ENCODE measurements around the gene ATP5IF1. TPM values are rescaled to one million over a fixed set of nuclear protein-coding genes. Genes with fewer than 3 reads are reported as not detected.

Gene ATP5IF1
- total and polyA plus RNA-seq, 9 of the 15 experiments (the other 6 are each of a cell fraction or from before 2014, with no cell fraction given), result 292 to 1,422 (median 388) TPM

GRCh38 chr1:28232558-28233263 is 3.2 kb upstream of the ATP5IF1 start, which contains the start of gene DNAJC8 (continued):
- TF ChIP-seq ARID2 (IDR thresholded peaks at IDR 0.05) (0 out of 2 replicates have a peak, but pooled peaks have one; percentile 1), L3MBTL2 (IDR thresholded peaks at IDR 0.05) (peak; percentile 80), ZNF224 (CRISPR knock-in tag; IDR thresholded peaks at IDR 0.05) (no peak), RHOXF2B (CRISPR knock-in tag; conservative IDR thresholded peaks at IDR 0.05) (peak; percentile 73; the same call in 1 of the 2 replicates), NELFE (IDR thresholded peaks at IDR 0.05; ENCODE audit: insufficient read depth, insufficient read length) (no peak), ARNT (IDR thresholded peaks at IDR 0.05) (no peak), NRF1 (conservative IDR thresholded peaks at IDR 0.05 in 1 of 2, IDR thresholded peaks at IDR 0.05 in 1 of 2) (peak; percentile 92 to 93), ZNF655 (CRISPR knock-in tag; IDR thresholded peaks at IDR 0.05) (no peak), ASH1L (IDR thresholded peaks at IDR 0.05; ENCODE audit: borderline replicate concordance, low read depth, partially characterized antibody) (no peak), TCFL5 (CRISPR knock-in tag; conservative IDR thresholded peaks at IDR 0.05) (no peak), SREBF1 (IDR thresholded peaks at IDR 0.05; ENCODE audit: borderline replicate concordance, low read depth, low read length) (no peak), LCOR (CRISPR knock-in tag; IDR thresholded peaks at IDR 0.05) (peak; percentile 73; the same call in 1 of the 2 replicates), HDAC2 (IDR thresholded peaks at IDR 0.05) (0 out of 2 replicates have a peak, but pooled peaks have one; percentile 47), PREB (CRISPR knock-in tag; IDR thresholded peaks at IDR 0.05) (0 out of 2 replicates have a peak, but pooled peaks have one; percentile 63), ZNF696 (CRISPR knock-in tag; conservative IDR thresholded peaks at IDR 0.05) (no peak), GATA2 (CRISPR knock-in tag; IDR thresholded peaks at IDR 0.05) (no peak), KLF13 (tag; IDR thresholded peaks at IDR 0.05; ENCODE audit: borderline replicate concordance, low read depth) (peak; percentile 53; the same call in 1 of the 2 replicates), ZNF583 (CRISPR knock-in tag; IDR thresholded peaks at IDR 0.05) (0 out of 2 replicates have a peak, but pooled peaks have one; percentile 21), EZH2 (IDR thresholded peaks at IDR 0.05; ENCODE audit: borderline replicate concordance, low read depth, low read length) (no peak), TBP (optimal IDR thresholded peaks at IDR 0.05; ENCODE audit: low read depth, low read length) (peak; percentile 90)
- TF ChIP-seq, protein P1, sequence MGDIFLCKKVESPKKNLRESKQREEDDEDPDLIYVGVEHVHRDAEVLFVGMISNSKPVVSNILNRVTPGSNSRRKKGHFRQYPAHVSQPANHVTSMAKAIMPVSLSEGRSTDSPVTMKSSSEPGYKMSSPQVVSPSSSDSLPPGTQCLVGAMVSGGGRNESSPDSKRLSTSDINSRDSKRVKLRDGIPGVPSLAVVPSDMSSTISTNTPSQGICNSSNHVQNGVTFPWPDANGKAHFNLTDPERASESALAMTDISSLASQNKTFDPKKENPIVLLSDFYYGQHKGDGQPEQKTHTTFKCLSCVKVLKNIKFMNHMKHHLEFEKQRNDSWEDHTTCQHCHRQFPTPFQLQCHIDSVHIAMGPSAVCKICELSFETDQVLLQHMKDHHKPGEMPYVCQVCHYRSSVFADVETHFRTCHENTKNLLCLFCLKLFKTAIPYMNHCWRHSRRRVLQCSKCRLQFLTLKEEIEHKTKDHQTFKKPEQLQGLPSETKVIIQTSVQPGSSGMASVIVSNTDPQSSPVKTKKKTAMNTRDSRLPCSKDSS (IDR thresholded peaks at IDR 0.05; ENCODE audit: low read depth, partially characterized antibody), result no peak
- TF ChIP-seq, protein P2, sequence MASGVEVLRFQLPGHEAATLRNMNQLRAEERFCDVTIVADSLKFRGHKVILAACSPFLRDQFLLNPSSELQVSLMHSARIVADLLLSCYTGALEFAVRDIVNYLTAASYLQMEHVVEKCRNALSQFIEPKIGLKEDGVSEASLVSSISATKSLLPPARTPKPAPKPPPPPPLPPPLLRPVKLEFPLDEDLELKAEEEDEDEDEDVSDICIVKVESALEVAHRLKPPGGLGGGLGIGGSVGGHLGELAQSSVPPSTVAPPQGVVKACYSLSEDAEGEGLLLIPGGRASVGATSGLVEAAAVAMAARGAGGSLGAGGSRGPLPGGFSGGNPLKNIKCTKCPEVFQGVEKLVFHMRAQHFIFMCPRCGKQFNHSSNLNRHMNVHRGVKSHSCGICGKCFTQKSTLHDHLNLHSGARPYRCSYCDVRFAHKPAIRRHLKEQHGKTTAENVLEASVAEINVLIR (CRISPR knock-in tag; IDR thresholded peaks at IDR 0.05), result no peak
- TF ChIP-seq, protein P3, sequence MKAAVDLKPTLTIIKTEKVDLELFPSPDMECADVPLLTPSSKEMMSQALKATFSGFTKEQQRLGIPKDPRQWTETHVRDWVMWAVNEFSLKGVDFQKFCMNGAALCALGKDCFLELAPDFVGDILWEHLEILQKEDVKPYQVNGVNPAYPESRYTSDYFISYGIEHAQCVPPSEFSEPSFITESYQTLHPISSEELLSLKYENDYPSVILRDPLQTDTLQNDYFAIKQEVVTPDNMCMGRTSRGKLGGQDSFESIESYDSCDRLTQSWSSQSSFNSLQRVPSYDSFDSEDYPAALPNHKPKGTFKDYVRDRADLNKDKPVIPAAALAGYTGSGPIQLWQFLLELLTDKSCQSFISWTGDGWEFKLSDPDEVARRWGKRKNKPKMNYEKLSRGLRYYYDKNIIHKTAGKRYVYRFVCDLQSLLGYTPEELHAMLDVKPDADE (conservative IDR thresholded peaks at IDR 0.05; ENCODE audit: control insufficient read depth, low read depth, low read length), result peak; percentile 65; the same call in 1 of the 2 replicates

Measured in K562 (cell line).